Activated naive CD4-positive, alpha-beta T cell treated with Interleukin-2 at 50 U/mL for 16 hours (primary cell): ENCODE results near the gene NHLH1.
"Not testable (repeated sequence)": the region's sequence is repeated elsewhere in the genome, so short reads cannot be mapped to it uniquely, and the experiment has no call there.

Source experiments
- DNase-seq: peaks from one replicate; pipeline ENCODE4 v3.0.0-alpha.2; 2020

NHLH1 gene

GRCh38 chr1:160388406-160388805 lies 21.5 kb downstream of the NHLH1 start:
- DNase-seq, result not testable (repeated sequence)

- no peak for DNase-seq
Measured at GRCh38 chr1:160394673-160395072, 27.8 kb downstream of the NHLH1 start.

GRCh38 chr1:160397651-160398050 lies 30.8 kb downstream of the NHLH1 start:
- no peak for DNase-seq

GRCh38 chr1:160398823-160399222 lies 32.0 kb downstream of the NHLH1 start:
- no peak for DNase-seq

- DNase-seq, result no peak
Measured at GRCh38 chr1:160399544-160400222, 32.8 kb downstream of the NHLH1 start.

- peak; percentile 28 for DNase-seq
Measured at GRCh38 chr1:160400223-160400645, 33.4 kb downstream of the NHLH1 start, which contains the start of gene VANGL2. VANGL2 (plus strand) TSS chr1:160400564; CDS start chr1:160415838, 15,274 bp downstream.

GRCh38 chr1:160400646-160401486 lies 34.0 kb downstream of the NHLH1 start:
- DNase-seq, result no peak

GRCh38 chr1:160401487-160401805 lies 34.6 kb downstream of the NHLH1 start:
- no peak for DNase-seq

GRCh38 chr1:160402001-160402795 lies 35.3 kb downstream of the NHLH1 start:
- no peak for DNase-seq

GRCh38 chr1:160403244-160403643 lies 36.4 kb downstream of the NHLH1 start:
- no peak for DNase-seq

GRCh38 chr1:160404094-160404493 lies 37.2 kb downstream of the NHLH1 start:
- no peak for DNase-seq

GRCh38 chr1:160405331-160405877 lies 38.5 kb downstream of the NHLH1 start:
- no peak for DNase-seq

- DNase-seq, result no peak
Measured at GRCh38 chr1:160406131-160406968, 39.5 kb downstream of the NHLH1 start.

- no peak for DNase-seq
Measured at GRCh38 chr1:160407839-160408801, 41.2 kb downstream of the NHLH1 start.

GRCh38 chr1:160408864-160409263 lies 42.0 kb downstream of the NHLH1 start:
- no peak for DNase-seq

GRCh38 chr1:160409486-160409885 lies 42.6 kb downstream of the NHLH1 start:
- DNase-seq, result no peak

GRCh38 chr1:160410406-160411005 lies 43.6 kb downstream of the NHLH1 start:
- no peak for DNase-seq

GRCh38 chr1:160411271-160412027 lies 44.6 kb downstream of the NHLH1 start:
- DNase-seq, result no peak

- no peak for DNase-seq
Measured at GRCh38 chr1:160412028-160412362, 45.1 kb downstream of the NHLH1 start.

GRCh38 chr1:160413716-160414115 lies 46.8 kb downstream of the NHLH1 start:
- no peak for DNase-seq
